ENCODE measurements around the gene CLK4.
A peak's percentile ranks its signal among the peaks of the same experiment; 100 is the strongest.

Gene CLK4

GRCh38 chr5:178626484-178627258 is at the start of gene CLK4:
CLK4 (minus strand) TSS chr5:178627050; CDS start chr5:178623416, 3,634 bp downstream.
- FAIRE-seq (no peak), DNase-seq (ENCODE audit: insufficient read length, low spot score) (peak; percentile 83)
- TF ChIP-seq, protein P1, sequence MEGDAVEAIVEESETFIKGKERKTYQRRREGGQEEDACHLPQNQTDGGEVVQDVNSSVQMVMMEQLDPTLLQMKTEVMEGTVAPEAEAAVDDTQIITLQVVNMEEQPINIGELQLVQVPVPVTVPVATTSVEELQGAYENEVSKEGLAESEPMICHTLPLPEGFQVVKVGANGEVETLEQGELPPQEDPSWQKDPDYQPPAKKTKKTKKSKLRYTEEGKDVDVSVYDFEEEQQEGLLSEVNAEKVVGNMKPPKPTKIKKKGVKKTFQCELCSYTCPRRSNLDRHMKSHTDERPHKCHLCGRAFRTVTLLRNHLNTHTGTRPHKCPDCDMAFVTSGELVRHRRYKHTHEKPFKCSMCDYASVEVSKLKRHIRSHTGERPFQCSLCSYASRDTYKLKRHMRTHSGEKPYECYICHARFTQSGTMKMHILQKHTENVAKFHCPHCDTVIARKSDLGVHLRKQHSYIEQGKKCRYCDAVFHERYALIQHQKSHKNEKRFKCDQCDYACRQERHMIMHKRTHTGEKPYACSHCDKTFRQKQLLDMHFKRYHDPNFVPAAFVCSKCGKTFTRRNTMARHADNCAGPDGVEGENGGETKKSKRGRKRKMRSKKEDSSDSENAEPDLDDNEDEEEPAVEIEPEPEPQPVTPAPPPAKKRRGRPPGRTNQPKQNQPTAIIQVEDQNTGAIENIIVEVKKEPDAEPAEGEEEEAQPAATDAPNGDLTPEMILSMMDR (IDR thresholded peaks at IDR 0.05; ENCODE audit: insufficient read depth, missing control alignments): no peak

GRCh38 chr5:178675922-178676321 is 49.1 kb upstream of the CLK4 start:
- TF ChIP-seq, protein P1 (IDR thresholded peaks at IDR 0.05; ENCODE audit: insufficient read depth, missing control alignments): no peak
- FAIRE-seq (no peak), DNase-seq (ENCODE audit: insufficient read length, low spot score) (no peak)

- DNase-seq (ENCODE audit: insufficient read length, low spot score) (no peak), FAIRE-seq (no peak)
- TF ChIP-seq, protein P1 (IDR thresholded peaks at IDR 0.05; ENCODE audit: insufficient read depth, missing control alignments): no peak
These were observed 47.5 kb upstream of the CLK4 start for GRCh38 chr5:178674334-178674733.

DNA sequence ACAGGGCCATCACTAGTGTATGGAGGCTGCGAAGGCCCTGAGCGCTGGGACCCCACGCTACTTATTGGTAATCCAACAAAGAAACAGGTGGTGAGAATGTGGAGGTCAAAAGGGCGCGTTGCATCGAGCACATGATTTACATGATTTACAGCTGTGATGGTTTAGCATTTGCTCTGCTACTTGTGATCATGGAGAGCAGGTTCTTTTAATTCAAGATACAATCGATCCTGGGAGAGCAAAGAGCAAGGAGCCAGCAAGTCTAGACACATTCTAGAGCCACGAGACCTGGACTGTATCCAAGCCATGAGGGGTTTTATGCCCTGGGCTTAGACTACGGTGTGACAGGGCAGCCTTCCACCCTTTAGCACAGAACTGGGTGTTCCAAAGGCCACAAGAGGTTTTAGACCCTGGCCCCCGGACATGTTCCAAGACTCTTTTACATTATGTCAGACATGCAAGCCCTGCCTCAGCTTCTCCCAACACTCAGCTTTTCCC is 47.0 kb upstream of the CLK4 start:
- DNase-seq (ENCODE audit: insufficient read length, low spot score) (no peak), FAIRE-seq (no peak)
- TF ChIP-seq, protein P1 (IDR thresholded peaks at IDR 0.05; ENCODE audit: insufficient read depth, missing control alignments): no peak

DNA sequence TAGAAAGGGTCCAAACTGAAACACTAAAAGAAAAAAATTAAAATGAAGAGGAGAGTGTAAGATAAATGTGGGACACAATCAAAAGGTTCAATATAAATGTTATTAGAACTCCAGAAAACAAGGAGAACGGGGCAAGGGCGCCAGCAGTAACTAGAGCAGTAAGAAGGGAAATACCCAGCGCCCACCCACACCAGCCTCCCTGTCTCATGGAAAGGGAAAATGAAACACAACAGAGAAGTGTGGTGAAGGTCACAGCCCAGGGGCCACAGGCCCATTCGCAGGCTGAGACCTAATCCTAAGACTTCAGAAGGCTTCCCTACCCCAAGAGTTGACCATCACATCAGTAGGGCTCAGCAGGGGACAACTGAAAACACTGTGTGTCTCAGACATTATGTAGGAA is 45.8 kb upstream of the CLK4 start:
- FAIRE-seq: no peak
- TF ChIP-seq, protein P1 (IDR thresholded peaks at IDR 0.05; ENCODE audit: insufficient read depth, missing control alignments): no peak

DNA sequence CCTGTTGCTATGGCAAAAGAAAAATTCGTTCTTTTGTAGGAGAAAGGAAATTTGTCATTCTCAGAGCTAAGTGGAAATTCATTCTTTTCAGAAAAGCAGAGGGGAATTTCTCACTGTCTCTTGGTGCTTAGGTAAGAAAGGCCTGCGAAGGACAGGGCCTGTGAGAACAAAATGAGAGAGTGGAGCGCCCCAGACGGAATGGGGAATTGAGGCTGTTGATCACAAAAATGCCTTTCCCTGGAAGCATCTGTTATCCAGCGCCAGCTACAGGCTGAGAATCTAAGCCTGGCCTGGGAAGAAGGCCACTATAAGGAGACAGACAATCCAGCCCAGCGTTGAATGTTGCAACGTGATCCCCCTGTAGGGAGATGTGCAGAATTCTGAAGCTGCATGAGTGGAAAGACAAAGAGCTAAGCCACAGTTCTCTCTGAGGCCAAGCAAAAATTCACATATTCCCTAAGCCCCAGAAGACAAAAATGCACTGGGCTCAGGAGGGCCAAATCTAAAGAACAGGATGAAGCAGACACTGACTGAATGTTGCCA is 44.8 kb upstream of the CLK4 start:
- TF ChIP-seq, protein P1 (IDR thresholded peaks at IDR 0.05; ENCODE audit: insufficient read depth, missing control alignments): no peak
- DNase-seq (ENCODE audit: insufficient read length, low spot score) (no peak), FAIRE-seq (no peak)

More for the DNA sequence above, 45.8 kb upstream of the CLK4 start:
- DNase-seq (ENCODE audit: insufficient read length, low spot score): no peak

All from D721Med (cell line).